Prostate gland (tissue), 2 donors: Measurements from ENCODE around the gene MRPS18A.

Experiments
- POLR2A ChIP-seq: fragments of 450-650 bp; IDR thresholded peaks from one replicate; pipeline ENCODE4 v1.6.1; 2016; ENCODE audit warnings: antibody characterized with exemption, mild to moderate bottlenecking
- POLR2AphosphoS5 ChIP-seq: sonication (generic); formaldehyde crosslinking; IDR thresholded peaks from one replicate; pipeline ENCODE4 v1.6.1; 2017; ENCODE audit warnings: antibody characterized with exemption
- TF ChIP-seq, protein P1 (sequence below), 4 experiments: fragments of 200-600 bp in 2 of 4; fragments of 450-650 bp in 2 of 4; sonication (generic) in 2 of 4; IDR thresholded peaks; 1 replicate in 3 of 4; 2 replicates in 1 of 4; pipeline ENCODE4 v1.5.1; 2016 to 2019; ENCODE audit warnings: antibody characterized with exemption in 4 of 4, mild to moderate bottlenecking in 2 of 4, moderate library complexity in 2 of 4

DNA sequence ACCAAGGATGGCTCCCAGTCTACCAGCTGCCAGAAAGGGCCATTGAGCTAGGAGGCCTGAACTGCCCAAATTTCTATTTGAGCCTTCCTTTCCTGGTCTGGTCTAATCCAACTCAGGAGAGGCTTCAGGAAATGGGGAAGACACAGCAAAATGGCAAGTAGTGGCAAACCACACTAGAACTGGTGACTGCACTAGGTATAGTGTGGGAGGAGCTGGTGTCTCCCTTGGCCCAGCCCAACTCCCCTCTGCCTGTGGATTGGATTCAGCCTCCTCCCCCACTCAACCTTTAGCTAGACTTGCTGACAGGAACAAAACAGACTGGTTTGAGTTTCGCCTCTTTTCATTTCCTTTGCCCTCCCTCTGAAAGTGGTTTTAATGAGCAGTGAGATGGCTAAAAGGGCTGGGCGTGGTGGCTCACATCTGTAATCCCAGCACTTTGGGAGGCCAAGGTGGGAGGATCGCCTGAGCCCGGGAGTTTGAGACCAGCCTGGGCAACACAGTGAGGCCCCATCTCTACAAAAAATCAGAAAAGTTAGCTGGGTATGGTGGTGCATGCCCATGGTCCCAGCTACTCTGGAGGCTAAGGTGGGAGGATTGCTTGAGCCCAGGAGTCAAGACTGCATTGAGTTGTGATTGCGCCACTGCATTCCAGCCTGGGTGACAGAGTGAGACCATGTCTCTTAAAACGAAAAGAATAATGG is 17.5 kb downstream of the MRPS18A start:
- TF ChIP-seq, protein P1, sequence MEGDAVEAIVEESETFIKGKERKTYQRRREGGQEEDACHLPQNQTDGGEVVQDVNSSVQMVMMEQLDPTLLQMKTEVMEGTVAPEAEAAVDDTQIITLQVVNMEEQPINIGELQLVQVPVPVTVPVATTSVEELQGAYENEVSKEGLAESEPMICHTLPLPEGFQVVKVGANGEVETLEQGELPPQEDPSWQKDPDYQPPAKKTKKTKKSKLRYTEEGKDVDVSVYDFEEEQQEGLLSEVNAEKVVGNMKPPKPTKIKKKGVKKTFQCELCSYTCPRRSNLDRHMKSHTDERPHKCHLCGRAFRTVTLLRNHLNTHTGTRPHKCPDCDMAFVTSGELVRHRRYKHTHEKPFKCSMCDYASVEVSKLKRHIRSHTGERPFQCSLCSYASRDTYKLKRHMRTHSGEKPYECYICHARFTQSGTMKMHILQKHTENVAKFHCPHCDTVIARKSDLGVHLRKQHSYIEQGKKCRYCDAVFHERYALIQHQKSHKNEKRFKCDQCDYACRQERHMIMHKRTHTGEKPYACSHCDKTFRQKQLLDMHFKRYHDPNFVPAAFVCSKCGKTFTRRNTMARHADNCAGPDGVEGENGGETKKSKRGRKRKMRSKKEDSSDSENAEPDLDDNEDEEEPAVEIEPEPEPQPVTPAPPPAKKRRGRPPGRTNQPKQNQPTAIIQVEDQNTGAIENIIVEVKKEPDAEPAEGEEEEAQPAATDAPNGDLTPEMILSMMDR (IDR thresholded peaks at IDR 0.05) = no peak
- no peak for TF ChIP-seq POLR2A
- TF ChIP-seq POLR2AphosphoS5 = no peak
